Measurements from ENCODE around the gene AKAP8L. TPM values are rescaled to one million over a fixed set of nuclear protein-coding genes. Genes with fewer than 3 reads are reported as not detected.

Gene AKAP8L
- total and polyA plus RNA-seq, 9 of the 15 experiments (the other 6 are each of a cell fraction or from before 2014, with no cell fraction given), result 2.4 to 116 (median 70.7) TPM

DNA sequence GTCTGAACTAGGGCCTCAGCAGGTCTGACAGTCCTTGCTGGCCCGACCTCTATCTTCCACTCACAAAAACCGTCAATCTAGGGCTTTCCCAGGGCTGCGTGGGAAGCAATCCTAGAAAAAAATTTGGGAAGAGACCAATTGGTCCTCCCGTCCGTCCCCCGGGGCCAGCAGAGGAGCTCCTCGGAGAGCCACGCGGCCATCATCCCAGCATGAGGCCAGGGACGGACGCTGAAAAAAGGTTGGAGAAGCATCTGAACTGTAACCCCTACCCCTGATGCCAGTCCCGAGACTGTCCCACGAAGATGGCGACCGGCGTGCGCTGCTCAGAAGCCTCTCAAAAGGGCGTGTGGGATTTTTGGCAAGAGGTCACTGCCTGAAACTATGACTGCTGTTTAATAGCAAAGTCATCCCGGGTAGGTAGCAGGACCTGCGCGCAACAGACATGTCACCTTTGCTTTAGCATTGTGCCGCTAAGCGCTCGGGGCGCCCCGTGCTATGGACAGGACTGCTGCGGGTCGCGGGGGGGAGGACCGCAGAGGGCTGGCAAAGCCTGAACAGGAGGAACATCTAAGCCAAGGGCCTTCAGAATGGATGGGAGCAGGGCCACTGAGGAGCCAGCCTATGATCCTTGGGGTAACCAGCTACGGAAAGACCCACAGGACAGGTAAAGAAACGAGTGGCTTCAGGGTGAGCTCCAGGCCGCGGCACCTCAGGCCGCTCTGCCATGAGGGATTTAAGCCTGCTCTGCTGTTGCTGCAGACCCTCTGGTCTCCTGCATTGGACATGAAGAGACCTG is 49.8 kb downstream of the AKAP8L start:
- H4K20me1 ChIP-seq (replicated peaks; ENCODE audit: control insufficient read depth, insufficient read depth, low read length), result peaks cover 3% of the 10 kb centered on the region; the same call in 1 of the 2 replicates
- WGBS (ENCODE audit: insufficient coverage, low coverage, missing lambda C conversion rate), result 95% methylated on average over 30 of the region's 35 CpGs
- H3K79me2 ChIP-seq (ENCODE audit: control insufficient read depth, insufficient read depth, low read length), result peaks cover 11% of the 10 kb centered on the region
- CTCF ChIA-PET (ENCODE audit: low intra/inter-chr PET ratio), result no interaction called here
- no peak overlapping the region for H2AFZ ChIP-seq (ENCODE audit: low read depth, low read length)
- H3K9ac ChIP-seq (ENCODE audit: insufficient read depth in 1 of 2, low read depth in 2 of 2, low read length in 2 of 2), result no peak overlapping the region
- intact Hi-C loops (cut with micrococcal nuclease) (no loop called here), in situ Hi-C loops (cut with MboI) (no loop called here)
- H3K36me3 ChIP-seq (ENCODE audit: control insufficient read depth, insufficient read depth, low read length), result peaks cover 91% of the 10 kb centered on the region; the same call in 2 of the 3 replicates
- POLR2A ChIA-PET, result interaction anchor here (2.0 to 3.4 kb wide), 2 partner anchors 9 to 10 kb away, joined by 8 to 21 read pairs; partner anchors contain the start of gene AKAP8
- H3K9me3 ChIP-seq (replicated peaks; ENCODE audit: control insufficient read depth, insufficient read depth, low read depth, low read length), result no peaks in the 10 kb centered on the region
- H3K27ac ChIP-seq (ENCODE audit: extremely low read depth, low read depth, low read length), result no peak overlapping the region
- H3K9me1 ChIP-seq (ENCODE audit: control insufficient read depth, insufficient read depth, low read length), result peaks cover 3% of the 10 kb centered on the region
- BruUV-seq (replicated peaks), result no TSS peak
- peak; percentile 39; the same call in 1 of the 2 replicates for TF ChIP-seq RBFOX2 (IDR thresholded peaks at IDR 0.05; ENCODE audit: low read depth, low read length)
- no peak for TF ChIP-seq DLX4 (CRISPR knock-in tag; IDR thresholded peaks at IDR 0.05)
- TF ChIP-seq, protein P1, sequence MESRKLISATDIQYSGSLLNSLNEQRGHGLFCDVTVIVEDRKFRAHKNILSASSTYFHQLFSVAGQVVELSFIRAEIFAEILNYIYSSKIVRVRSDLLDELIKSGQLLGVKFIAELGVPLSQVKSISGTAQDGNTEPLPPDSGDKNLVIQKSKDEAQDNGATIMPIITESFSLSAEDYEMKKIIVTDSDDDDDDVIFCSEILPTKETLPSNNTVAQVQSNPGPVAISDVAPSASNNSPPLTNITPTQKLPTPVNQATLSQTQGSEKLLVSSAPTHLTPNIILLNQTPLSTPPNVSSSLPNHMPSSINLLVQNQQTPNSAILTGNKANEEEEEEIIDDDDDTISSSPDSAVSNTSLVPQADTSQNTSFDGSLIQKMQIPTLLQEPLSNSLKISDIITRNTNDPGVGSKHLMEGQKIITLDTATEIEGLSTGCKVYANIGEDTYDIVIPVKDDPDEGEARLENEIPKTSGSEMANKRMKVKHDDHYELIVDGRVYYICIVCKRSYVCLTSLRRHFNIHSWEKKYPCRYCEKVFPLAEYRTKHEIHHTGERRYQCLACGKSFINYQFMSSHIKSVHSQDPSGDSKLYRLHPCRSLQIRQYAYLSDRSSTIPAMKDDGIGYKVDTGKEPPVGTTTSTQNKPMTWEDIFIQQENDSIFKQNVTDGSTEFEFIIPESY (CRISPR knock-in tag; IDR thresholded peaks at IDR 0.05), result 0 out of 2 replicates have a peak, but pooled peaks have one; percentile 10
- TF ChIP-seq COPS2 (conservative IDR thresholded peaks at IDR 0.05), result no peak
- no peaks in the 10 kb centered on the region for H3K27me3 ChIP-seq (ENCODE audit: control insufficient read depth in 2 of 2, insufficient read depth in 2 of 2, low read length in 2 of 2)
- H3K4me3 ChIP-seq, result no peak overlapping the region
- peak in 1 of 4 experiments; percentile 14 for DNase-seq (ENCODE audit: extremely low read depth in 1 of 4, low spot score in 3 of 4)
- FAIRE-seq, result no peak
- H3K4me2 ChIP-seq (ENCODE audit: insufficient read depth, low read length), result no peak overlapping the region
- H3K4me1 ChIP-seq (replicated peaks in 1 of 2; ENCODE audit: control insufficient read depth in 2 of 2, insufficient read depth in 2 of 2, low read length in 2 of 2), result peaks cover 0 to 15% of the 10 kb centered on the region in 2 experiments; a peak in 2 of 5 replicates
- no peak for ATAC-seq
